Effector memory CD4-positive, alpha-beta T cell (primary cell): Measurements from ENCODE around the gene RPRD1B.

Source experiments
- DNase-seq, 3 donors: peaks; one replicate each; pipeline ENCODE4 v3.0.0-alpha.2; 2020
- H3K27ac ChIP-seq: 2 replicates; pipeline ENCODE4 v1.7.0; 2013; ENCODE audit warnings: mild to moderate bottlenecking, low read length, moderate library complexity; ENCODE audit not compliant: insufficient read depth, poor library complexity, severe bottlenecking
- H3K27me3 ChIP-seq: replicated peaks from 2 replicates; pipeline ENCODE4 v1.7.0; 2013; ENCODE audit warnings: mild to moderate bottlenecking, low read length; ENCODE audit not compliant: insufficient read depth, control insufficient read depth, poor library complexity, severe bottlenecking
- H3K36me3 ChIP-seq: 2 replicates; pipeline ENCODE4 v1.7.0; 2013; ENCODE audit warnings: mild to moderate bottlenecking, low read length, moderate library complexity; ENCODE audit not compliant: control insufficient read depth, insufficient read depth
- H3K4me1 ChIP-seq: 2 replicates; pipeline ENCODE4 v1.7.0; 2013; ENCODE audit warnings: low read length, mild to moderate bottlenecking; ENCODE audit not compliant: control insufficient read depth, insufficient read depth, poor library complexity, severe bottlenecking
- H3K4me3 ChIP-seq: 2 replicates; pipeline ENCODE4 v1.7.0; 2013; ENCODE audit warnings: low read length, low read depth, mild to moderate bottlenecking; ENCODE audit not compliant: insufficient read depth, poor library complexity, severe bottlenecking
- H3K9me3 ChIP-seq: 2 replicates; pipeline ENCODE4 v1.7.0; 2013; ENCODE audit warnings: mild to moderate bottlenecking, low read length, moderate library complexity; ENCODE audit not compliant: control insufficient read depth

The RPRD1B gene

DNA sequence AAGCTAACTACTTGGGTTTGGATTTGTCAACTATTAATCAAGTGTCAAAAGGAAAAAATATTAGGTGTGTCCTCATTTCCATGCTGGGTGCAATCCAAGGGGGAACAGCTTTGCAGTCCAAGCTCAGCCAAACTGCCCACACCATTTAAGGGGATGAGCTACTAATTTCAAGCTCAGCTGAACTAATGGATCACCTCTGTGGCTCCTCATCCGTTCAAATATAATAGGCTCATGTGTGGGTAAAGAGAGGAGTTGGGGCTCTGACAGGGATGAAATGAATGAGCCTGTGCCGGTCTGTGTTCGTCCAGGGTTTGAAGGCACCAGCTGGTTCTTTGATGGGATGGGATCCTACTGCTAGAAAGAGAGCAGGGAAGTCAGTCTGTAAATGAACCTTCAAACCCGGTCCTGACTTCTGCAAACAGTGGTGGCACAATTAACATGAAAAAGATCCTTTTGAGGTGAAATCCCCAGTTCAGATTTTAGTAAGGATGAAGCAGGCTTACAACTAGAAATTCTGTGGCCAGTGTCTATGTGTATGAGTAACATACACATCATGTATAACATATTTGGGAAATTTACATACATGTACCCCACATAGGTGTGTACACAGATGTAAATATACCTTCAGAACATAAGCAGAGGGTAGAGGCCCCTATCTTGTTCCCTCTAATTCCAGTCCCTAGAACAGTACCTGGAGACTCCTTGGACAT, 42.2 kb upstream of the RPRD1B start:
- no peaks in the 10 kb centered on the region for H3K27me3 ChIP-seq
- no peaks in the 10 kb centered on the region for H3K4me1 ChIP-seq
- no peak overlapping the region for H3K4me3 ChIP-seq
- no peaks in the 10 kb centered on the region for H3K9me3 ChIP-seq
- DNase-seq: no peak
- no peak overlapping the region for H3K27ac ChIP-seq
- peaks cover 40% of the 10 kb centered on the region for H3K36me3 ChIP-seq

DNA sequence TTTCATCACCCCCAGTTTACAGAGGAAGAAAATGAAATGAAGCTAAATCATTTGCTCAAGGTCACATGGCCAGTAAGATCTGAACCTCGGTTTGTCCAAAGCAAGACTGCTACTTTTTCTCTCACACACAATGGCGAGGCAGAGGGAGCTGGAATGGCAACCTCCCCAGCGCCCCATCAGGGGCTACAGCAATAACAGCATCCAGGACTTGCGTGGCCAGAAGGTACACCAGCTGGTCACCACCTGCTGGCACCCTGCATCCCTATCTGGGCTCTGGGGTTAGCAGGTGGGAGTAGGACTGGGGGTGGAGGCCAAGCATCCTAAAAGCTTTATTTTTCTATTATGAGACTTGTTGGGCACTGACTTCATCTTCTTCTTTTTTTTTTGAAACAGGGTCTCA, 41.6 kb upstream of the RPRD1B start:
- Histone ChIP-seq H3K4me3 (no peak overlapping the region), H3K27ac (no peak overlapping the region), H3K4me1 (no peaks in the 10 kb centered on the region), H3K27me3 (no peaks in the 10 kb centered on the region), H3K36me3 (peaks cover 42% of the 10 kb centered on the region), H3K9me3 (no peaks in the 10 kb centered on the region)
- DNase-seq: no peak

DNA sequence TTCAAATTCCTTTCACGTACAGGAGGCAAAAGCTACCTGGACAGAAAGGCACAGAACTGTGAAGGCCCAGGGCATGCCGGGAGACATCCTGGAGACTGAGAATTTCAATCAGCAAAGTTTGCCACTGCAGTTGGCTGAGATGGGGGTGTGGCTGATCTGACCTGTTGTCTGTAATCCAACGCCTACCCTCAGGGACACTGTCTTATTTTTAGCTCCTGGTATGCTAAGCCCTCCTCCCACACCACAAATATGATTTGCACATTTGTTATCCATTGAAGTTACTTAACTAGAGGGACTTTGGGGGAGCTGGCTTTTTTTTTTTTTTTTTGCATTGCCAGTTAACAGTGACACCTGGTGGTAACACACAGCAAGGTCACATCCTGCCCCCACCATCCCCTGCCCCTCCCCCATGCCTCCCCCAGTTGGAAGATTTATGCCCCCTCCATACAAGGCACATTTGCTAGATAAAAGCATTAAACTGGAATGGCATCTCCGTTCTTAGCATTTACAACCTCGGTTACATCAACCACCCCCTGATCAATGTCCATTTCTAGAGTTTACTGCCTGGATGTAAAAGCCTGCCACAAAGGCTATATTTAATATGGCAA, 40.6 kb upstream of the RPRD1B start:
- Histone ChIP-seq H3K4me1 (no peaks in the 10 kb centered on the region), H3K27ac (no peak overlapping the region), H3K36me3 (peaks cover 44% of the 10 kb centered on the region), H3K9me3 (no peaks in the 10 kb centered on the region), H3K27me3 (no peaks in the 10 kb centered on the region), H3K4me3 (no peak overlapping the region)
- no peak for DNase-seq

DNA sequence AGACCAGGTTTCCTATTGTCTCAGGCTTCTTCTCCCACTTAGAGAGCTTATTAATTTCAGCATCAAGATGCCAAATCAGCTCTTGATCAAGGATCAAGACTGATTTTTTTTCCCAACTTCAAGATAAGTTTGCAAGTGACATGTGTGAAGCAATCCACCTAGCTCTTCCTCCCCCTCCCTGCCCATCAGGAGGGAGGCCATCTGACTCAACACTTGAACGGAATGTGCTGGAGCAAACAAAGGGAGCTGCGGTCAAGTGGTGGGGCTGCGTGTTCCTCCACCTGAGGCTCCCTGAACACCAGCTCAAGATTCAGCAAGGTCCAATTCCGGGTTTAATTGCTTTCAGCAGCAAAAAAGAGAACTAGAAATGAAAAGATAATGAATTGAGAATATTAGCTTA, 39.0 kb upstream of the RPRD1B start:
- DNase-seq: no peak
- Histone ChIP-seq H3K9me3 (no peaks in the 10 kb centered on the region), H3K27ac (no peak overlapping the region), H3K36me3 (peaks cover 50% of the 10 kb centered on the region), H3K4me1 (no peaks in the 10 kb centered on the region), H3K4me3 (no peak overlapping the region), H3K27me3 (no peaks in the 10 kb centered on the region)

DNA sequence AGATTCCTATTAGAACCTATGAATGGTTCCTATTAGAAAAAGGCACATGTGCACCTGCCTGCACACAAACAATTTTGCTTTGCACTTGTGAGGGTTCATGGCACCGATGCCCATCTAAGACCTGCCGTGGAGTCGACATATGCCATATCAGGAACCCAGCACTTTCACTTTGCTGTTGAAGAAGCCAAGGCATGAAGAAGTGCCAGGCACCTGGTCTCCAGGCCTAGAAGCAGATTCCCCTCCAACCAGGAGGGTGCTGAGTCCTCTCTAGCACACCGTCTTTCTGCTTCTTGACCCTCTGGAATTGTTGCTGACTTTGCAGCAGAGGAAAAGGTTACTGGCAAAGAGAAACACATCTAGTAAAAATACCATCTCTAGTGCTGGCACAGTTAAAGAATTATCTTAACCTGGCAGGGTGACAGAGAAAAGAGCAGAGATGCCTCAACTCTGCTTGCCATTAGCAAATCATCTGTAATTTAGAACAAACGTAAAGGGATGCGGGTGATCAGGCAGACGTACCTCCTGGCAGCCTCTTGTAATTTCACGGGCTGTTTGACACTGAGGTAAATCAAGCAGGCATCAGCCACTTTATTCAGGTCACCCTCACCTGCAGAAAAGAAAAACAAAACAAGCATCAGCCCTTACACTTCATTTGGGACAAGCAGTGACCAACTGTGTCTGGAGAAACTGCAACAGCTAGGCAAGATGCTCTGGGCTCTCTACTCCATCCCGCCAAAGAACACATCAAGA, 37.5 kb upstream of the RPRD1B start:
- Histone ChIP-seq H3K27me3 (no peaks in the 10 kb centered on the region), H3K27ac (no peak overlapping the region), H3K4me3 (no peak overlapping the region), H3K4me1 (no peaks in the 10 kb centered on the region), H3K9me3 (no peaks in the 10 kb centered on the region), H3K36me3 (peaks cover 64% of the 10 kb centered on the region)
- DNase-seq: no peak

DNA sequence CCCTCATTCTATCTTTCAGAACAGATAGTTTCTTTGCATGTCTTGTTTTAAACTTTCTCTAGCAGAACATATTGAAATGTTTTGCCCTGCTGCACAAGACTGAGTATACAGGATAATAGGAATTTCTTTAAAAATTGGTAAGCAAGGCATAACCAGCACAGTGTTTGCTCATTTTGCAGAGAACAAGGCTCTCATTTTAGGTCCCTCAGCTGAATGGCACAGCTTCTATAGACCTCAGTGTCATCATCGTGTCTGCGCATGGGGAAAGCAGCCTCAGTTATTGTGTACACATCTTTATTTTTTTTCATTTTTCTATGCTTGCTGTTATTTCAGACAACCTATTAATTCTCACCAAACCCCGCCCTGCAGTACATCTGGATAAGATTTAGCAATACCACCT, 36.0 kb upstream of the RPRD1B start:
- no peaks in the 10 kb centered on the region for H3K9me3 ChIP-seq
- H3K36me3 ChIP-seq: peaks cover 69% of the 10 kb centered on the region

DNA sequence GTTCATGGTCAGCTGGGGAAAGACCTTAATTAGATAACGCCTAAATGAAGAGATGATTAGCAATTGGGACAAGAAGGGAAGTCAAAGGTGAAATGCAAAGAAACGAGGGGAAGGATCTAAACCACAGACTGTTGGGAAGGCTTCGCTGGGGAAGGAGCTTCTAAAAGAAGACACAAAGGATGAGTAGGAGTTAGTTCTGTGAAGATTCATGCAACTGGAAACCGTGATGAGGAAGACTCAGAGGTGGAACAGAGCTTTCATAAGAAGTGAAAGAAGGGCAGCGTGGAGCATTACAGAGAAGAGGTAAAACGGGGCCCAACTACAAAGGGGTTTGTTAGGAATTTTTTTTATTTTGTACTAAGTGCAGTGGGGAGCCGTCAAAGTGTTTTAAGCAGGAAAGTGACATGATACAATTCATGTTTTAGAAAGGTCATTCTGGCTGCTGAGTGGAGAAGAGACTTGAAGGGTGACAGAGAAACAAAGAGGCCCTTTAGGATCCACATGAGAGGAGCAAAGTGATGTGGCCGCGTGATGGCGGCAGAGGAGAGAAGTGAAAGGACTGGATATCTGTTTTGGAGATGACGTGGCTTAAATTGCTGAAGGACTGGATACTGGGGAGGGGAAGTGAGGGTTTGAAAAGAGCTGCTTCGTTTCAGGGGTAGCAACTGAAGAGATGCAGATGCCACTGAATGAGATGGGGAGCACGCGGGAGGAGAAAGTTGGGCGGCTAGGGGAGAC, 33.9 kb upstream of the RPRD1B start:
- Histone ChIP-seq H3K4me1 (no peaks in the 10 kb centered on the region), H3K27ac (no peak overlapping the region), H3K36me3 (peaks cover 74% of the 10 kb centered on the region), H3K9me3 (no peaks in the 10 kb centered on the region), H3K4me3 (no peak overlapping the region), H3K27me3 (no peaks in the 10 kb centered on the region)
- DNase-seq: no peak

More for the DNA sequence above, 36.0 kb upstream of the RPRD1B start:
- H3K4me3 ChIP-seq: no peak overlapping the region
- no peaks in the 10 kb centered on the region for H3K27me3 ChIP-seq
- DNase-seq: no peak
- H3K4me1 ChIP-seq: no peaks in the 10 kb centered on the region
- H3K27ac ChIP-seq: no peak overlapping the region

DNA sequence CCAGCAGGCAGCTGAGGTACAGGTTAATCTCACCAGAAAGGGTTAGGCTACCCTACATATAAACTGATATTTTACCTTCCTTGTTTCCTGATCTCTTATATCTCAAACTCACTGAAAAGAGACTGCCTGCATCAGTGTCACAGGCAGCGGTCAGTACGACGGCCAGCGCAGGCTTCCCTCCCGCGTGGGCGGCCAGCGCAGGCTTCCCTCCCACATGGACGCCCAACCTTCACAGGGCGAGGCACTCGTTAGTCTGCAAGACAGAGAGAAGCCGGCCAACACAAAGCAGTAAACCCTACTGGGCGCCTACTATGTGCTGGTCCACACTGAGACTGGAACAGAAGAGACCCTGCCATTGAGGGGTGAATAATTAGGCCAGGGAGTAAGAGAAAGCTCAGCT, 33.3 kb upstream of the RPRD1B start:
- no peaks in the 10 kb centered on the region for H3K27me3 ChIP-seq
- no peaks in the 10 kb centered on the region for H3K9me3 ChIP-seq
- peaks cover 68% of the 10 kb centered on the region for H3K36me3 ChIP-seq
- H3K4me3 ChIP-seq: no peak overlapping the region
- no peak for DNase-seq
- no peaks in the 10 kb centered on the region for H3K4me1 ChIP-seq
- H3K27ac ChIP-seq: no peak overlapping the region

DNA sequence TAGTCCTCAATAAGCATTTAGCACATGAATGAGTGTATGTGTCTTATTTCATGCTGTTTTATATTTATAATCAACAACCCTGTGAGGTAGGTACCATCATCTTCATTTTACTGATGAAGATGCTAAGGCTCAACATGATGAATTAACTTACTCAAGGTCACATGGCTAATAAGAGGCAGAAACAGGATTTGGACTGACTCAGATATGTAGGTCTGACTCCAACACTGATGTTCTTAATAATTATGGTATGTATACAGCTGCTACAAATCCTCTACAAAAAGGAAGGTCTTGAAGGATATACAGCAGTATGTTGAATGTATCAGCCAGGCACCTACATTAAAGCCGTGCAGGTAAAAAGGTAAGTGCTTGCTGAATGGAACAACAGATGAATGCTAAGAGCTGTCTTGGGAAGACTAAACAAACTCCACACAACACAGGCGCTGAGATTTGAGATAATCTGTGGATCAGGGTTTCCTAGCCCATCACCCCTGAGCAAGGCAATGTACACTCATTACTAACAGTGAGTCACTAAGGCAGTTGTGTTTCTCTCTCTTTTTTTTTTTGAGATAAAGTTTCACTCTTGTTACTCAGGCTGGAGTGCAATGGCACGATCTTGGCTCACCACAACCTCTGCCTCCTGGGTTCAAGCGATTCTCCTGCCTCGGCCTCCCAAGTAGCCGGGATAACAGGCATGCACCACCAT, 32.2 kb upstream of the RPRD1B start:
- H3K4me3 ChIP-seq: no peak overlapping the region
- no peaks in the 10 kb centered on the region for H3K27me3 ChIP-seq
- DNase-seq: no peak
- no peaks in the 10 kb centered on the region for H3K9me3 ChIP-seq
- H3K27ac ChIP-seq: no peak overlapping the region
- H3K36me3 ChIP-seq: peaks cover 58% of the 10 kb centered on the region
- H3K4me1 ChIP-seq: no peaks in the 10 kb centered on the region
